ENCODE data around the gene HRK.

DNA sequence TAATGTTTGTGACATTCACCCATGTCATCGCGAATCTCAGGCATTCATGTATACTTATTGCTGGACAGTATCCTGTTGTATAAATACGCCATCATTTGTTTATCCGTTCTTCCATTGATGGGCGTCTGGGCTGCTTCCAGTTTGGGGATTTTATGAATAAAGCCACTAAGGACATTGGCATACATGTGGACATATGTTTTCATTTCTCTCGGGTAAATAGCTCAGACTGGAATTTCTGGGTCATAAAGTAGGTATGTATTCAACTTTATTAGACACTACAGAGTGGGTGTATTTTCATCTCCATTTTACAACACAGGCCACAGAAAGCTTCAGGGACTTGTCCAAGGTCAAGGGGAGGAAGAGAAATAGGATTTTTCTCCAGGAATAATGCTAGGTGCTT is 48.9 kb downstream of the HRK start:
- TF ChIP-seq FOXJ3 (CRISPR knock-in tag; IDR thresholded peaks at IDR 0.05), result no peak
- TF ChIP-seq, protein P1, sequence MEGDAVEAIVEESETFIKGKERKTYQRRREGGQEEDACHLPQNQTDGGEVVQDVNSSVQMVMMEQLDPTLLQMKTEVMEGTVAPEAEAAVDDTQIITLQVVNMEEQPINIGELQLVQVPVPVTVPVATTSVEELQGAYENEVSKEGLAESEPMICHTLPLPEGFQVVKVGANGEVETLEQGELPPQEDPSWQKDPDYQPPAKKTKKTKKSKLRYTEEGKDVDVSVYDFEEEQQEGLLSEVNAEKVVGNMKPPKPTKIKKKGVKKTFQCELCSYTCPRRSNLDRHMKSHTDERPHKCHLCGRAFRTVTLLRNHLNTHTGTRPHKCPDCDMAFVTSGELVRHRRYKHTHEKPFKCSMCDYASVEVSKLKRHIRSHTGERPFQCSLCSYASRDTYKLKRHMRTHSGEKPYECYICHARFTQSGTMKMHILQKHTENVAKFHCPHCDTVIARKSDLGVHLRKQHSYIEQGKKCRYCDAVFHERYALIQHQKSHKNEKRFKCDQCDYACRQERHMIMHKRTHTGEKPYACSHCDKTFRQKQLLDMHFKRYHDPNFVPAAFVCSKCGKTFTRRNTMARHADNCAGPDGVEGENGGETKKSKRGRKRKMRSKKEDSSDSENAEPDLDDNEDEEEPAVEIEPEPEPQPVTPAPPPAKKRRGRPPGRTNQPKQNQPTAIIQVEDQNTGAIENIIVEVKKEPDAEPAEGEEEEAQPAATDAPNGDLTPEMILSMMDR (IDR thresholded peaks at IDR 0.05 in 2 of 3, conservative IDR thresholded peaks at IDR 0.05 in 1 of 3; ENCODE audit: insufficient read depth in 2 of 3, low read depth in 1 of 3, low read length in 3 of 3), result no peak
- no peak for TF ChIP-seq BCL6 (CRISPR knock-in tag; IDR thresholded peaks at IDR 0.05)
- TF ChIP-seq HDAC6 (IDR thresholded peaks at IDR 0.05; ENCODE audit: low read depth, low read length), result no peak
- TF ChIP-seq KDM4B (IDR thresholded peaks at IDR 0.05; ENCODE audit: borderline replicate concordance in 2 of 2, low read depth in 1 of 2), result no peak
- TF ChIP-seq TEAD4 (IDR thresholded peaks at IDR 0.05; ENCODE audit: low read length), result no peak
- TF ChIP-seq TEAD4 (CRISPR knock-in tag; IDR thresholded peaks at IDR 0.05; ENCODE audit: borderline replicate concordance), result no peak
- TF ChIP-seq ZNF785 (CRISPR knock-in tag; IDR thresholded peaks at IDR 0.05), result no peak
- TF ChIP-seq TEAD2 (tag; IDR thresholded peaks at IDR 0.05), result no peak
- TF ChIP-seq SRSF1 (IDR thresholded peaks at IDR 0.05; ENCODE audit: low read depth, low read length), result no peak
- no peak for TF ChIP-seq IRF2 (CRISPR knock-in tag; IDR thresholded peaks at IDR 0.05)
- no peak for TF ChIP-seq RAD21 (CRISPR knock-in tag; conservative IDR thresholded peaks at IDR 0.05 in 1 of 2, IDR thresholded peaks at IDR 0.05 in 1 of 2)
- TF ChIP-seq RFX5 (IDR thresholded peaks at IDR 0.05; ENCODE audit: low read depth, low read length), result no peak
